ENCODE data around the gene PDZD2. TPM values are rescaled to one million over a fixed set of nuclear protein-coding genes. Genes with fewer than 3 reads are reported as not detected.

PDZD2 gene
- total and polyA plus RNA-seq, 2 donors (not counting 3 experiments of a cell fraction or from before 2014, with no cell fraction given), result 0.66 to 6.9 TPM

GRCh38 chr5:31983851-31984250 lies 344.9 kb downstream of the PDZD2 start:
- Histone ChIP-seq H3K9ac (replicated peaks; ENCODE audit: extremely low read depth, insufficient read depth, low read length) (no peak overlapping the region), H2AFZ (ENCODE audit: low read depth, low read length) (no peak overlapping the region), H3K4me2 (ENCODE audit: insufficient read depth, low read length) (no peak overlapping the region), H3K9me3 (replicated peaks; ENCODE audit: control insufficient read depth, insufficient read depth, low read length) (no peaks in the 10 kb centered on the region), H3K27ac (ENCODE audit: insufficient read depth, low read depth, low read length) (no peak overlapping the region), H3K27me3 (ENCODE audit: control insufficient read depth in 2 of 2, insufficient read depth in 2 of 2, low read length in 2 of 2) (no peaks in the 10 kb centered on the region), H3K4me1 (ENCODE audit: control insufficient read depth, extremely low read depth, insufficient read depth, low read length) (no peaks in the 10 kb centered on the region), H3K4me3 (replicated peaks in 1 of 3; ENCODE audit: insufficient read depth in 1 of 3, low read depth in 1 of 3, low read length in 3 of 3) (no peak overlapping the region), H3K79me2 (ENCODE audit: control insufficient read depth, insufficient read depth, low read length) (no peaks in the 10 kb centered on the region), H4K20me1 (replicated peaks; ENCODE audit: control insufficient read depth, extremely low read depth, insufficient read depth, low read length) (no peaks in the 10 kb centered on the region), H3K9me1 (replicated peaks; ENCODE audit: control insufficient read depth, extremely low read depth, insufficient read depth, low read length) (no peaks in the 10 kb centered on the region), H3K36me3 (ENCODE audit: control insufficient read depth in 2 of 2, extremely low read depth in 1 of 2, insufficient read depth in 2 of 2, low read length in 2 of 2) (no peaks in the 10 kb centered on the region)
- dilution Hi-C loops (cut with MboI; ENCODE audit: extremely low pct_ligation_motif_present, low sequenced_read_pairs) (no loop called here), intact Hi-C loops (cut with micrococcal nuclease) (loop anchor here (5.0 kb wide), 1 partner anchor 373 kb away; no protein-coding TSS in a partner anchor)
- TF ChIP-seq POLR2AphosphoS5 (IDR thresholded peaks at IDR 0.05; ENCODE audit: insufficient read depth, low read depth, low read length), result no peak
- TF ChIP-seq POLR2A (IDR thresholded peaks at IDR 0.05; ENCODE audit: low read depth, low read length), result no peak
- no peak for TF ChIP-seq GATA2 (IDR thresholded peaks at IDR 0.05; ENCODE audit: insufficient read depth, insufficient read length, low read depth, low read length)
- TF ChIP-seq CTCF (IDR thresholded peaks at IDR 0.05; ENCODE audit: extremely low read depth in 1 of 2, insufficient read depth in 1 of 2, low read depth in 1 of 2, low read length in 2 of 2), result no peak
- TF ChIP-seq FOS (IDR thresholded peaks at IDR 0.05; ENCODE audit: borderline replicate concordance, insufficient read depth, low read length), result no peak
- TF ChIP-seq JUN (IDR thresholded peaks at IDR 0.05; ENCODE audit: borderline replicate concordance, insufficient read depth, insufficient read length, low read depth), result no peak
- no peak for TF ChIP-seq MAX (IDR thresholded peaks at IDR 0.05; ENCODE audit: insufficient read depth, insufficient read length)
- no peak for TF ChIP-seq EZH2 (IDR thresholded peaks at IDR 0.05; ENCODE audit: borderline replicate concordance, low read depth, low read length, severe bottlenecking)
- no peak for TF ChIP-seq MYC (IDR thresholded peaks at IDR 0.05; ENCODE audit: low read depth, low read length)
- no TSS peak for BruUV-seq (replicated peaks)
- DNase-seq (ENCODE audit: low read depth, low spot score) (no peak), FAIRE-seq (no peak)
- CTCF ChIA-PET, result interaction anchor here (1.2 to 1.9 kb wide), 3 partner anchors 10 to 109 kb away, joined by 3 to 5 read pairs (median 3); no protein-coding TSS in a partner anchor
- POLR2A ChIA-PET, result no interaction called here

Data from endothelial cell of umbilical vein (primary cell).